Measurements from ENCODE around the gene NDST3.
"Not testable (repeated sequence)": the region's sequence is repeated elsewhere in the genome, so short reads cannot be mapped to it uniquely, and the experiment has no call there.

NDST3 gene

GRCh38 chr4:118260309-118260708 lies 226.0 kb downstream of the NDST3 start:
- Histone ChIP-seq H3K27ac (replicated peaks) (no peak overlapping the region), H3K27me3 (ENCODE audit: insufficient read depth, poor library complexity, severe bottlenecking) (no peaks in the 10 kb centered on the region), H3K4me3 (replicated peaks; ENCODE audit: insufficient read depth, low read length) (no peak overlapping the region)
- DNase-seq (ENCODE audit: low read depth in 1 of 2, low spot score in 1 of 2): no peak
- TF ChIP-seq SPI1 (IDR thresholded peaks at IDR 0.05; ENCODE audit: borderline replicate concordance, low read depth): no peak
- TF ChIP-seq, protein P1, sequence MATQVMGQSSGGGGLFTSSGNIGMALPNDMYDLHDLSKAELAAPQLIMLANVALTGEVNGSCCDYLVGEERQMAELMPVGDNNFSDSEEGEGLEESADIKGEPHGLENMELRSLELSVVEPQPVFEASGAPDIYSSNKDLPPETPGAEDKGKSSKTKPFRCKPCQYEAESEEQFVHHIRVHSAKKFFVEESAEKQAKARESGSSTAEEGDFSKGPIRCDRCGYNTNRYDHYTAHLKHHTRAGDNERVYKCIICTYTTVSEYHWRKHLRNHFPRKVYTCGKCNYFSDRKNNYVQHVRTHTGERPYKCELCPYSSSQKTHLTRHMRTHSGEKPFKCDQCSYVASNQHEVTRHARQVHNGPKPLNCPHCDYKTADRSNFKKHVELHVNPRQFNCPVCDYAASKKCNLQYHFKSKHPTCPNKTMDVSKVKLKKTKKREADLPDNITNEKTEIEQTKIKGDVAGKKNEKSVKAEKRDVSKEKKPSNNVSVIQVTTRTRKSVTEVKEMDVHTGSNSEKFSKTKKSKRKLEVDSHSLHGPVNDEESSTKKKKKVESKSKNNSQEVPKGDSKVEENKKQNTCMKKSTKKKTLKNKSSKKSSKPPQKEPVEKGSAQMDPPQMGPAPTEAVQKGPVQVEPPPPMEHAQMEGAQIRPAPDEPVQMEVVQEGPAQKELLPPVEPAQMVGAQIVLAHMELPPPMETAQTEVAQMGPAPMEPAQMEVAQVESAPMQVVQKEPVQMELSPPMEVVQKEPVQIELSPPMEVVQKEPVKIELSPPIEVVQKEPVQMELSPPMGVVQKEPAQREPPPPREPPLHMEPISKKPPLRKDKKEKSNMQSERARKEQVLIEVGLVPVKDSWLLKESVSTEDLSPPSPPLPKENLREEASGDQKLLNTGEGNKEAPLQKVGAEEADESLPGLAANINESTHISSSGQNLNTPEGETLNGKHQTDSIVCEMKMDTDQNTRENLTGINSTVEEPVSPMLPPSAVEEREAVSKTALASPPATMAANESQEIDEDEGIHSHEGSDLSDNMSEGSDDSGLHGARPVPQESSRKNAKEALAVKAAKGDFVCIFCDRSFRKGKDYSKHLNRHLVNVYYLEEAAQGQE (IDR thresholded peaks at IDR 0.05; ENCODE audit: insufficient replicate concordance, low read depth): no peak
- no peak for TF ChIP-seq GABPA (IDR thresholded peaks at IDR 0.05; ENCODE audit: low read depth)
- no peak for TF ChIP-seq CTCF (IDR thresholded peaks at IDR 0.05; ENCODE audit: insufficient read depth, low read length)
- no peak for TF ChIP-seq POLR2AphosphoS5 (IDR thresholded peaks at IDR 0.05; ENCODE audit: low read depth)

DNA sequence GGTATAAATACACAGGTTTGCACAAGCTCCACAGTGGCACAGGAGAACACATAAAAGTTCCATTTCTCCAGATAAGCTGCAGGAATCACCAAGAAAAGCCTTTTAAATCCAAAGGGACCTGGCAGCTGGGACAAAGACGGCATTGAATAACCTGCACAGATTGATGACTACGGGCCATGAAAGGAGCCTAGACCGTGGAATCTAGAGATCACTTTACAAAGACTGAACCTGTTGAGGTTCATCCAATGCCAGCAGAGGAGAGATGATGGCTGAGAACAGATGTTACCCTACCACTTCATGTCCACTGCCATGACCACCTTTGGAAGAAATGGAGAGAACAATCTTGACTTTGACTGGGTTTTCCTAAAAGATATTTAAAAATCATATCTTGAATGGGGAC lies 229.8 kb downstream of the NDST3 start:
- Histone ChIP-seq H3K27me3 (ENCODE audit: insufficient read depth, poor library complexity, severe bottlenecking) (no peaks in the 10 kb centered on the region), H3K4me3 (replicated peaks; ENCODE audit: insufficient read depth, low read length) (no peak overlapping the region), H3K27ac (replicated peaks) (no peak overlapping the region)
- TF ChIP-seq, protein P1 (IDR thresholded peaks at IDR 0.05; ENCODE audit: insufficient replicate concordance, low read depth): no peak
- TF ChIP-seq CTCF (IDR thresholded peaks at IDR 0.05; ENCODE audit: insufficient read depth, low read length) (no peak), GABPA (IDR thresholded peaks at IDR 0.05; ENCODE audit: low read depth) (no peak), POLR2AphosphoS5 (IDR thresholded peaks at IDR 0.05; ENCODE audit: low read depth) (no peak), SPI1 (IDR thresholded peaks at IDR 0.05; ENCODE audit: borderline replicate concordance, low read depth) (no peak)
- DNase-seq (ENCODE audit: low read depth in 1 of 2, low spot score in 1 of 2): no peak

- peak in 1 of 2 experiments; percentile 24 for DNase-seq (ENCODE audit: low read depth in 1 of 2, low spot score in 1 of 2)
- TF ChIP-seq POLR2AphosphoS5 (IDR thresholded peaks at IDR 0.05; ENCODE audit: low read depth) (no peak), CTCF (IDR thresholded peaks at IDR 0.05; ENCODE audit: insufficient read depth, low read length) (no peak), SPI1 (IDR thresholded peaks at IDR 0.05; ENCODE audit: borderline replicate concordance, low read depth) (no peak), GABPA (IDR thresholded peaks at IDR 0.05; ENCODE audit: low read depth) (no peak)
- TF ChIP-seq, protein P1 (IDR thresholded peaks at IDR 0.05; ENCODE audit: insufficient replicate concordance, low read depth): no peak
- Histone ChIP-seq H3K4me3 (replicated peaks; ENCODE audit: insufficient read depth, low read length) (peak overlapping the region; percentile 46), H3K27ac (replicated peaks) (no peak overlapping the region), H3K27me3 (ENCODE audit: insufficient read depth, poor library complexity, severe bottlenecking) (no peaks in the 10 kb centered on the region)
Measured at GRCh38 chr4:118265312-118266144, 231.2 kb downstream of the NDST3 start.

GRCh38 chr4:118266145-118266496 lies 231.8 kb downstream of the NDST3 start:
- not testable (repeated sequence) for H3K27me3 ChIP-seq (ENCODE audit: insufficient read depth, poor library complexity, severe bottlenecking); DNase-seq (ENCODE audit: low read depth in 1 of 2, low spot score in 1 of 2); H3K27ac ChIP-seq (replicated peaks); H3K4me3 ChIP-seq (replicated peaks; ENCODE audit: insufficient read depth, low read length)
